Measurements from ENCODE around the gene SV2B. TPM values are rescaled to one million over a fixed set of nuclear protein-coding genes. Genes with fewer than 3 reads are reported as not detected.

The SV2B gene
- total RNA-seq, 1 experiment from 2014 or later, result 0.44 TPM

GRCh38 chr15:91216000-91216399, 115.9 kb downstream of the SV2B start:
- intact Hi-C loops (cut with micrococcal nuclease), result no loop called here
- Mint-ChIP-seq H3K4me3 (ENCODE audit: unreplicated experiment) (no peak overlapping the region), H3K4me1 (ENCODE audit: insufficient read depth, unreplicated experiment) (no peaks in the 10 kb centered on the region), H3K36me3 (ENCODE audit: insufficient read depth, unreplicated experiment) (no peaks in the 10 kb centered on the region), H3K27me3 (ENCODE audit: insufficient read depth, unreplicated experiment) (peaks cover 22% of the 10 kb centered on the region), H3K27ac (ENCODE audit: low read depth, unreplicated experiment) (no peak overlapping the region), H3K9me3 (ENCODE audit: unreplicated experiment) (no peaks in the 10 kb centered on the region)
- no TSS peak for BruUV-seq (replicated peaks)
- ChIA-PET POLR2A (no interaction called here), CTCF (interaction anchor here (0.6 to 1.8 kb wide), 4 partner anchors 9 to 160 kb away, joined by 3 to 5 read pairs (median 4); no protein-coding TSS in a partner anchor)
- no peak for TF ChIP-seq CTCF (IDR thresholded peaks at IDR 0.05; ENCODE audit: unreplicated experiment)
- DNase-seq (ENCODE audit: unreplicated experiment), result no peak

DNA sequence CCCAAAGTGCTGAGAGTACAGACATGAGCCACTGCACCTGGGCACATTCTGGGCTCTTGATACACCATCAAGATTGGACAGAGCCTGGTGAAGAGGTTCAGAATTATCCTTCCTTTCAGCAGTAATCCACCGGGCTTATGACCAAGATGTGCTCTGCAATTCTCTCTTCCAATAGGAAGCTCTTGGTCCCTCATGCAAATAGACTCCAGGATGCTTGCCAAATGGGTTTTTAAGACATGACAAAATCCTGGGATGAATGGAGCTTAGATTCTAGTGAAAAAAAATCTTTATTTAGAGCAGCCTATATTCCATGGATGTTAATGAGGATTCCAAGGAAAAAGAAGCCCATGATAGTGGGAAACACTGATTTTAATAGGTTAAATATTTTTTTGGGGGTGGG, 119.1 kb downstream of the SV2B start:
- BruUV-seq (replicated peaks), result no TSS peak
- no peak overlapping the region for H3K27ac Mint-ChIP-seq (ENCODE audit: low read depth, unreplicated experiment)
- no peaks in the 10 kb centered on the region for H3K9me3 Mint-ChIP-seq (ENCODE audit: unreplicated experiment)
- POLR2A ChIA-PET, result no interaction called here
- H3K4me3 Mint-ChIP-seq (ENCODE audit: unreplicated experiment), result no peak overlapping the region
- no peaks in the 10 kb centered on the region for H3K4me1 Mint-ChIP-seq (ENCODE audit: insufficient read depth, unreplicated experiment)
- H3K27me3 Mint-ChIP-seq (ENCODE audit: insufficient read depth, unreplicated experiment), result peaks cover 45% of the 10 kb centered on the region
- CTCF ChIA-PET, result interaction anchor here (1.0 to 2.1 kb wide), 5 partner anchors 10 to 174 kb away, joined by 3 to 11 read pairs (median 3); no protein-coding TSS in a partner anchor
- intact Hi-C loops (cut with micrococcal nuclease), result no loop called here
- TF ChIP-seq CTCF (IDR thresholded peaks at IDR 0.05; ENCODE audit: unreplicated experiment), result no peak
- DNase-seq (ENCODE audit: unreplicated experiment), result no peak
- H3K36me3 Mint-ChIP-seq (ENCODE audit: insufficient read depth, unreplicated experiment), result no peaks in the 10 kb centered on the region

GRCh38 chr15:91222052-91222451, 122.0 kb downstream of the SV2B start:
- intact Hi-C loops (cut with micrococcal nuclease), result no loop called here
- POLR2A ChIA-PET, result no interaction called here
- no peak for TF ChIP-seq CTCF (IDR thresholded peaks at IDR 0.05; ENCODE audit: unreplicated experiment)
- Mint-ChIP-seq H3K4me3 (ENCODE audit: unreplicated experiment) (no peak overlapping the region), H3K9me3 (ENCODE audit: unreplicated experiment) (no peaks in the 10 kb centered on the region), H3K36me3 (ENCODE audit: insufficient read depth, unreplicated experiment) (no peaks in the 10 kb centered on the region), H3K4me1 (ENCODE audit: insufficient read depth, unreplicated experiment) (no peaks in the 10 kb centered on the region), H3K27ac (ENCODE audit: low read depth, unreplicated experiment) (no peak overlapping the region), H3K27me3 (ENCODE audit: insufficient read depth, unreplicated experiment) (peaks cover 61% of the 10 kb centered on the region)
- CTCF ChIA-PET, result interaction anchor here (0.7 to 1.6 kb wide), 3 partner anchors 164 to 352 kb away, joined by 3 to 14 read pairs (median 5); no protein-coding TSS in a partner anchor
- no TSS peak for BruUV-seq (replicated peaks)
- no peak for DNase-seq (ENCODE audit: unreplicated experiment)

- H3K9me3 Mint-ChIP-seq (ENCODE audit: unreplicated experiment), result no peaks in the 10 kb centered on the region
- no peaks in the 10 kb centered on the region for H3K36me3 Mint-ChIP-seq (ENCODE audit: insufficient read depth, unreplicated experiment)
- no peak overlapping the region for H3K27ac Mint-ChIP-seq (ENCODE audit: low read depth, unreplicated experiment)
- no peak for TF ChIP-seq CTCF (IDR thresholded peaks at IDR 0.05; ENCODE audit: unreplicated experiment)
- H3K4me1 Mint-ChIP-seq (ENCODE audit: insufficient read depth, unreplicated experiment), result no peaks in the 10 kb centered on the region
- intact Hi-C loops (cut with micrococcal nuclease), result loop anchor here (1.0 kb wide), 2 partner anchors 47 to 168 kb away; no protein-coding TSS in a partner anchor
- BruUV-seq (replicated peaks), result no TSS peak
- no peak overlapping the region for H3K4me3 Mint-ChIP-seq (ENCODE audit: unreplicated experiment)
- peaks cover 62% of the 10 kb centered on the region for H3K27me3 Mint-ChIP-seq (ENCODE audit: insufficient read depth, unreplicated experiment)
- ChIA-PET CTCF (interaction anchor here (0.6 to 5.4 kb wide), 10 partner anchors 10 to 174 kb away, joined by 3 to 109 read pairs (median 5); no protein-coding TSS in a partner anchor), POLR2A (interaction anchor here (1.4 kb wide), 1 partner anchor 168 kb away, joined by 4 read pairs; no protein-coding TSS in a partner anchor)
- DNase-seq (ENCODE audit: unreplicated experiment), result no peak
Observed at GRCh38 chr15:91223863-91224262, 123.8 kb downstream of the SV2B start.

All from MCF 10A (cell line).